Endothelial cell of umbilical vein (primary cell): ENCODE measurements around the gene COX7C. TPM values are rescaled to one million over a fixed set of nuclear protein-coding genes. Genes with fewer than 3 reads are reported as not detected.
A peak's percentile ranks its signal among the peaks of the same experiment; 100 is the strongest.
"Not testable (repeated sequence)": the region's sequence is repeated elsewhere in the genome, so short reads cannot be mapped to it uniquely, and the experiment has no call there.

Experiments
- Bru-seq: library from RNA; stranded (reverse); fragments of 400-500 nt; gene quantifications from one replicate; lab custom pipeline; 2021; lab: Mats Ljungman, UMichigan
- BruChase-seq, 2 experiments: library from RNA; stranded (reverse); fragments of 400-500 nt; gene quantifications; one replicate each; lab custom pipeline; 2021; lab: Mats Ljungman, UMichigan
- BruUV-seq: library from RNA; stranded (reverse); fragments of 400-500 nt; replicated peaks from 2 replicates; lab custom pipeline; 2021; lab: Mats Ljungman, UMichigan
- CTCF ChIA-PET: fragments of 300-600, 350-600 bp; sonication (Branson Sonifier 250); formaldehyde crosslinking; loops from one replicate; lab custom pipeline; 2021; ENCODE audit warnings: antibody characterized with exemption, inconsistent platforms; lab: Charles Lee
- POLR2A ChIA-PET: fragments of 300-600, 350-600 bp; sonication (Branson Sonifier 250); formaldehyde crosslinking; loops from one replicate; lab custom pipeline; 2021; ENCODE audit warnings: antibody characterized with exemption, inconsistent platforms; lab: Charles Lee
- DNase-seq: peaks from one replicate; pipeline ENCODE4 v3.0.0-alpha.2; 2011; ENCODE audit warnings: low read depth, low spot score
- FAIRE-seq: peaks from 2 replicates; lab custom pipeline; 2011; peaks lifted over from hg19 to GRCh38; lab: Jason Lieb, UNC
- H2AFZ ChIP-seq: 2 replicates; pipeline ENCODE4 v1.6.0; 2012; ENCODE audit warnings: low read depth, low read length, control low read depth, inconsistent platforms
- H3K27ac ChIP-seq: 2 replicates; pipeline ENCODE4 v1.5.1; 2011; ENCODE audit warnings: low read depth, mild to moderate bottlenecking, control low read depth, low read length, moderate library complexity; ENCODE audit not compliant: insufficient read depth
- H3K27me3 ChIP-seq, 2 experiments: 2 replicates each; pipeline versions ENCODE4 v1.6.0 to v1.6.1; 2011; ENCODE audit warnings: low read length in 2 of 2, mixed read lengths in 1 of 2; ENCODE audit not compliant: control insufficient read depth in 2 of 2, insufficient read depth in 2 of 2
- H3K36me3 ChIP-seq, 2 experiments: 2 replicates in 1 of 2; 3 replicates in 1 of 2; pipeline ENCODE4 v1.5.1; 2011; ENCODE audit warnings: low read length in 2 of 2, mild to moderate bottlenecking in 1 of 2, moderate library complexity in 1 of 2; ENCODE audit not compliant: control insufficient read depth in 2 of 2, insufficient read depth in 2 of 2; ENCODE audit errors: extremely low read depth in 1 of 2
- H3K4me1 ChIP-seq: 3 replicates; pipeline ENCODE4 v1.5.1; 2011; ENCODE audit warnings: mild to moderate bottlenecking, low read length; ENCODE audit not compliant: control insufficient read depth, insufficient read depth; ENCODE audit errors: extremely low read depth
- H3K4me2 ChIP-seq: 2 replicates; pipeline ENCODE4 v1.6.1; 2011; ENCODE audit warnings: low read length, control low read depth, mixed read lengths; ENCODE audit not compliant: insufficient read depth
- H3K4me3 ChIP-seq, 3 experiments: fragments of 200-600 bp in 1 of 3; sonication (generic), shearing (Covaris generic) in 1 of 3; replicated peaks in 1 of 3; 2 replicates each; pipeline ENCODE4 v1.5.1; 2011 to 2016; ENCODE audit warnings: control low read depth in 3 of 3, low read length in 3 of 3, mild to moderate bottlenecking in 2 of 3, inconsistent platforms in 1 of 3, low read depth in 1 of 3, moderate library complexity in 1 of 3; ENCODE audit not compliant: insufficient read depth in 1 of 3
- H3K79me2 ChIP-seq: 2 replicates; pipeline ENCODE4 v1.6.0; 2012; ENCODE audit warnings: low read length, inconsistent platforms; ENCODE audit not compliant: control insufficient read depth, insufficient read depth
- H3K9ac ChIP-seq: replicated peaks from 2 replicates; pipeline ENCODE3; 2011; ENCODE audit warnings: low read length, control low read depth; ENCODE audit not compliant: insufficient read depth; ENCODE audit errors: extremely low read depth
- H3K9me1 ChIP-seq: replicated peaks from 3 replicates; pipeline ENCODE4 v1.6.0; 2011; ENCODE audit warnings: mild to moderate bottlenecking, low read length; ENCODE audit not compliant: control insufficient read depth, insufficient read depth; ENCODE audit errors: extremely low read depth
- H3K9me3 ChIP-seq: replicated peaks from 2 replicates; pipeline ENCODE4 v1.5.1; 2012; ENCODE audit warnings: low read length, inconsistent platforms; ENCODE audit not compliant: control insufficient read depth, insufficient read depth
- H4K20me1 ChIP-seq: replicated peaks from 2 replicates; pipeline ENCODE3; 2011; ENCODE audit warnings: mild to moderate bottlenecking, low read length; ENCODE audit not compliant: control insufficient read depth, insufficient read depth; ENCODE audit errors: extremely low read depth
- CTCF ChIP-seq, 2 donors: IDR thresholded peaks; 1 replicate in 1 of 2; 2 replicates in 1 of 2; pipeline ENCODE4 v1.5.1; 2011; ENCODE audit warnings: low read length in 2 of 2, mild to moderate bottlenecking in 2 of 2, moderate library complexity in 2 of 2, control low read depth in 1 of 2, inconsistent platforms in 1 of 2, low read depth in 1 of 2; ENCODE audit not compliant: insufficient read depth in 1 of 2; ENCODE audit errors: extremely low read depth in 1 of 2
- FOS ChIP-seq: IDR thresholded peaks from 2 replicates; pipeline ENCODE4 v1.6.1; 2011; ENCODE audit warnings: mild to moderate bottlenecking, low read length, moderate library complexity, borderline replicate concordance; ENCODE audit not compliant: insufficient read depth
- GATA2 ChIP-seq: IDR thresholded peaks from 2 replicates; pipeline ENCODE4 v1.7.0; 2011; ENCODE audit warnings: low read depth, mild to moderate bottlenecking, moderate library complexity, mixed read lengths, low read length; ENCODE audit not compliant: insufficient read length, insufficient read depth
- JUN ChIP-seq: IDR thresholded peaks from 2 replicates; pipeline ENCODE4 v1.6.1; 2011; ENCODE audit warnings: borderline replicate concordance, low read depth; ENCODE audit not compliant: insufficient read length, insufficient read depth
- MAX ChIP-seq: IDR thresholded peaks from 2 replicates; pipeline ENCODE4 v1.6.1; 2011; ENCODE audit not compliant: insufficient read depth, insufficient read length
- MYC ChIP-seq: IDR thresholded peaks from one replicate; pipeline ENCODE4 v1.6.1; 2011; ENCODE audit warnings: mild to moderate bottlenecking, low read depth, low read length
- POLR2A ChIP-seq: IDR thresholded peaks from 2 replicates; pipeline ENCODE4 v1.6.1; 2012; ENCODE audit warnings: low read depth, mild to moderate bottlenecking, control low read depth, low read length
- POLR2AphosphoS5 ChIP-seq: IDR thresholded peaks from 2 replicates; pipeline ENCODE4 v1.6.1; 2012; ENCODE audit warnings: low read depth, mild to moderate bottlenecking, control low read depth, low read length, moderate library complexity; ENCODE audit not compliant: insufficient read depth
- dilution Hi-C: fragments of 300-500 bp; cut with MboI; formaldehyde crosslinking; loops from one replicate; pipeline ENCODE4 v1.15.0; 2019; ENCODE audit warnings: low sequenced_read_pairs; ENCODE audit not compliant: extremely low pct_ligation_motif_present
- intact Hi-C: fragments of 100-400 bp; cut with micrococcal nuclease; formaldehyde crosslinking; loops from one replicate; pipeline ENCODE4 v1.10.0; 2022
- long read RNA-seq: library from polyadenylated mRNA; stranded (forward); transcript quantifications from one replicate; pipeline ENCODE4 v2.0.0, GENCODE V29; 2021
- polyA minus RNA-seq, 3 experiments: library from RNA; depleted of rRNA, polyadenylated mRNA; stranded (reverse); fragments of >200 nt; gene quantifications; 1 replicate in 1 of 3; 2 replicates in 2 of 3; pipeline ENCODE4 v1.2.3, GENCODE V29; 2011
- polyA plus RNA-seq, 4 experiments: library from polyadenylated mRNA; depleted of rRNA in 3 of 4; stranded (reverse) in 3 of 4; unstranded in 1 of 4; fragments of >200 nt; gene quantifications; 2 replicates each; pipeline versions ENCODE4 v1.2.1 to v1.2.3, GENCODE V29; 2011 to 2012; ENCODE audit warnings: missing spikeins in 1 of 4
- total RNA-seq: library from RNA; stranded (reverse); gene quantifications from 2 replicates; pipeline ENCODE4 v1.2.3, GENCODE V29; 2021

Gene COX7C, protein sequence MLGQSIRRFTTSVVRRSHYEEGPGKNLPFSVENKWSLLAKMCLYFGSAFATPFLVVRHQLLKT
- 383 and 406 TPM in 2 replicates for total RNA-seq
- 401 and 476 TPM in 2 replicates for polyA plus RNA-seq
- 599 and 718 TPM in 2 replicates for polyA plus RNA-seq (2011; cell fraction: cytosol; rRNA removed)
- 169 and 191 TPM in 2 replicates for polyA plus RNA-seq (2011; cell fraction: nucleus; rRNA removed)
- polyA plus RNA-seq (2012), result 798 and 1,064 TPM in 2 replicates
- polyA minus RNA-seq, result 117 and 140 TPM in 2 replicates
- 98.5 TPM for polyA minus RNA-seq (2011; cell fraction: cytosol; rRNA and poly(A)+ RNA removed)
- polyA minus RNA-seq (2011; cell fraction: nucleus; rRNA and poly(A)+ RNA removed), result 23.1 and 30.3 TPM in 2 replicates
- percentile 96 among the genes with signal in this experiment for Bru-seq, nascent RNA
- BruChase-seq, experiment 1, labeled RNA remaining after a 6-hour chase, result percentile 99 among the genes with signal in this experiment
- percentile 96 among the genes with signal in this experiment for BruChase-seq, experiment 2, labeled RNA remaining after a 2-hour chase
- long read RNA-seq, transcript COX7C-201 (3 exons, 666 nt), result major isoform, 793 of 859 reads
- long read RNA-seq, transcript COX7C-205 (3 exons, 369 nt), result minor isoform, 43 of 859 reads
- long read RNA-seq, partial matches to known transcripts, result 9 of 859 reads
- long read RNA-seq, other reads (novel, unspliced or antisense), result 12 of 859 reads

DNA sequence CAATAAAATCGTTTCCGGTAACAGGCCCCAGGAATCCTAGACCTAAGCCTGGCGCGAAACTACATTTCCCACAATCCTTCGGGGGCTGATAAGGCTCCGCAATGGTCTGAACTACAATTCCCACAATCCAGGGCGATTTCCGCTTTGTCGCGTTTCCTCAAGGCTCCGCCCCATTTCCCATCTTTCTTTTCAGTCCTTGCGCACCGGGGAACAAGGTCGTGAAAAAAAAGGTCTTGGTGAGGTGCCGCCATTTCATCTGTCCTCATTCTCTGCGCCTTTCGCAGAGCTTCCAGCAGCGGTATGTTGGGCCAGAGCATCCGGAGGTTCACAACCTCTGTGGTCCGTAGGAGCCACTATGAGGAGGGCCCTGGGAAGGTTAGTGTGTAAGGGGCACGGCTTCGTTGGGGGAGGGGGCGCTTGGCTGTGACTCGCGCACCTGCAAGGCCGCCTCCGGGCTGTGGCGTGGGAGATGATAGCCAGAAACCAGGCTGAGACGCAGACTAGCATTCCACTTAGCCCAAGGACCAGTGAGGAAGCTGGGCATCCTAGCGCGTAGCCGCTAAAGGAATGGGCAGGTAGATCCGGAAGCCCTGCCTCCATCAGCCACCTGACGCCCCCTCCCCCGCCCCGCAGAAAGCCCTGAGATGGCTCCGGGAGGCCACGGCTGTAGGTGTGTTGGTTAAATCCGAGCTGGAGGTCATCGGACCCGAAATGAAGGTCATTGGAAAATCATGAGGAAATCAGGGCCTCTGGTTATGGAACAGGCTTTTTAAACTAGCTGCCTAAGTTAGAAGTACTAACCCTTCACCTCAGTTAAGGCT, at the start of gene COX7C:
TSS of gene COX7C (plus strand) at position 186 of the 821 bp plus-strand sequence. CDS start at position 301, 115 bp downstream.
- ChIA-PET CTCF (no interaction called here), POLR2A (interaction anchor here (0.7 kb wide), 1 partner anchor 32 kb away, joined by 4 read pairs; no protein-coding TSS in a partner anchor)
- Histone ChIP-seq H3K36me3 (peaks cover 3 to 20% of the 10 kb centered on the region in 2 experiments), H3K9me1 (no peaks in the 10 kb centered on the region), H3K9ac (peak within 1 kb of the TSS; percentile 90), H3K9me3 (no peaks in the 10 kb centered on the region), H3K27ac (peak within 1 kb of the TSS; percentile 78), H3K27me3 (peaks cover 2 to 3% of the 10 kb centered on the region in 2 experiments), H4K20me1 (peaks cover 2% of the 10 kb centered on the region), H2AFZ (peak within 1 kb of the TSS; percentile 92), H3K4me1 (peaks cover 6% of the 10 kb centered on the region), H3K4me2 (peak within 1 kb of the TSS; percentile 89), H3K4me3 (peak within 1 kb of the TSS; percentile 97 to 98 (median 97)), H3K79me2 (peaks cover 21% of the 10 kb centered on the region)
- no peak for TF ChIP-seq MAX
- TF ChIP-seq CTCF (IDR thresholded peaks at IDR 0.05; ENCODE audit: extremely low read depth in 1 of 2, insufficient read depth in 1 of 2, low read depth in 1 of 2, low read length in 2 of 2), result no peak
- TF ChIP-seq POLR2AphosphoS5, result peak; percentile 67
- TF ChIP-seq FOS, result peak; percentile 11
- peak; percentile 71 for TF ChIP-seq POLR2A
- TF ChIP-seq GATA2, result peak; percentile 36
- TF ChIP-seq MYC, result no peak
- TF ChIP-seq JUN, result no peak
- intact Hi-C loops, result loop anchor here (5.0 kb wide), 1 partner anchor 794 kb away; the partner anchor contains the start of gene CCNH
- FAIRE-seq, result peak; percentile 90
- DNase-seq, result peak; percentile 97
- dilution Hi-C loops, result no loop called here
- BruUV-seq, result TSS peak; percentile 74

- BruUV-seq, FAIRE-seq, CTCF ChIA-PET: not testable (repeated sequence)
Observed at GRCh38 chr5:86569522-86570426, 48.0 kb upstream of the COX7C start.

More at GRCh38 chr5:86569522-86570426, 48.0 kb upstream of the COX7C start:
- H4K20me1 ChIP-seq, H3K9me3 ChIP-seq, dilution Hi-C loops, H3K27me3 ChIP-seq, H3K4me2 ChIP-seq, H3K4me3 ChIP-seq, POLR2A ChIA-PET, H3K79me2 ChIP-seq, H3K4me1 ChIP-seq, DNase-seq, H2AFZ ChIP-seq, intact Hi-C loops, H3K36me3 ChIP-seq, H3K9me1 ChIP-seq, H3K27ac ChIP-seq, H3K9ac ChIP-seq: not testable (repeated sequence)
